ENCODE data around the gene RGS2.

DNA sequence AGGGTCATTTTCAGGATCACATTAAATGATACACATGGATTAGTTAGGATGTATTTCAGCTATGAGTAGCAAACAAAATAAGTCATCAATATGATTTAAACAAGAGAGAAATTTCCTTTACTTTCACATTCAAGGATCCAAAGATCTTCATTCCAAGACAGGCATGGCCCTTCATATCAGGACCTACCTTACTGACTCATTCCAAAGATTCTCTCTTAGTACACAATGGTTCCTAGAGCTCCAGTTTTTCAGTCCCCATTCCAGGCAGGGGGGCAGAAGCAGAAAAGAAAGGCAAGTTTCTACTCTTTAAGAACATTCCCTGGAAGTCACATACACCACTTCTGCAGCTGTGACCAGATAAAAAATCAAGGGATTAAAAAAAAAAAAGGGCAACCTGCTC, 23.7 kb downstream of the RGS2 start:
- TF ChIP-seq, protein P1, sequence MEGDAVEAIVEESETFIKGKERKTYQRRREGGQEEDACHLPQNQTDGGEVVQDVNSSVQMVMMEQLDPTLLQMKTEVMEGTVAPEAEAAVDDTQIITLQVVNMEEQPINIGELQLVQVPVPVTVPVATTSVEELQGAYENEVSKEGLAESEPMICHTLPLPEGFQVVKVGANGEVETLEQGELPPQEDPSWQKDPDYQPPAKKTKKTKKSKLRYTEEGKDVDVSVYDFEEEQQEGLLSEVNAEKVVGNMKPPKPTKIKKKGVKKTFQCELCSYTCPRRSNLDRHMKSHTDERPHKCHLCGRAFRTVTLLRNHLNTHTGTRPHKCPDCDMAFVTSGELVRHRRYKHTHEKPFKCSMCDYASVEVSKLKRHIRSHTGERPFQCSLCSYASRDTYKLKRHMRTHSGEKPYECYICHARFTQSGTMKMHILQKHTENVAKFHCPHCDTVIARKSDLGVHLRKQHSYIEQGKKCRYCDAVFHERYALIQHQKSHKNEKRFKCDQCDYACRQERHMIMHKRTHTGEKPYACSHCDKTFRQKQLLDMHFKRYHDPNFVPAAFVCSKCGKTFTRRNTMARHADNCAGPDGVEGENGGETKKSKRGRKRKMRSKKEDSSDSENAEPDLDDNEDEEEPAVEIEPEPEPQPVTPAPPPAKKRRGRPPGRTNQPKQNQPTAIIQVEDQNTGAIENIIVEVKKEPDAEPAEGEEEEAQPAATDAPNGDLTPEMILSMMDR (IDR thresholded peaks at IDR 0.05 in 4 of 5, conservative IDR thresholded peaks at IDR 0.05 in 1 of 5): no peak
- no peak for TF ChIP-seq POLR2A (IDR thresholded peaks at IDR 0.05)
